Activated naive CD4-positive, alpha-beta T cell treated with anti-CD3 and anti-CD28 coated beads, Interleukin-2, amount 50 U/mL, for 24 hours (primary cell): ENCODE measurements around the gene RNF169.
A peak's percentile ranks its signal among the peaks of the same experiment; 100 is the strongest.

ENCODE experiments used
- H3K27ac Mint-ChIP-seq: one replicate; pipeline ENCODE4 v1.8.0; 2021; ENCODE audit warnings: mild to moderate bottlenecking, mixed read lengths
- H3K27me3 Mint-ChIP-seq: one replicate; pipeline ENCODE4 v1.8.0; 2021; ENCODE audit warnings: mixed read lengths
- H3K36me3 Mint-ChIP-seq: one replicate; pipeline ENCODE4 v1.8.0; 2021; ENCODE audit warnings: mixed read lengths
- H3K4me1 Mint-ChIP-seq: one replicate; pipeline ENCODE4 v1.8.0; 2021; ENCODE audit warnings: mixed read lengths
- H3K4me3 Mint-ChIP-seq: one replicate; pipeline ENCODE4 v1.8.0; 2021; ENCODE audit warnings: mild to moderate bottlenecking, mixed read lengths
- H3K9me3 Mint-ChIP-seq: one replicate; pipeline ENCODE4 v1.8.0; 2021; ENCODE audit warnings: mixed read lengths

The RNF169 gene

GRCh38 chr11:74720596-74721478, 27.8 kb upstream of the RNF169 start:
- H3K4me1 Mint-ChIP-seq: no peaks in the 10 kb centered on the region
- no peak overlapping the region for H3K27ac Mint-ChIP-seq
- no peaks in the 10 kb centered on the region for H3K36me3 Mint-ChIP-seq

GRCh38 chr11:74721479-74721835, 27.2 kb upstream of the RNF169 start:
- H3K4me1 Mint-ChIP-seq: no peaks in the 10 kb centered on the region
- H3K27ac Mint-ChIP-seq: no peak overlapping the region

More at GRCh38 chr11:74720596-74721478, 27.8 kb upstream of the RNF169 start:
- Mint-ChIP-seq H3K4me3 (no peak overlapping the region), H3K9me3 (no peaks in the 10 kb centered on the region), H3K27me3 (no peaks in the 10 kb centered on the region)

GRCh38 chr11:74723511-74723910, 25.1 kb upstream of the RNF169 start:
- Mint-ChIP-seq H3K9me3 (no peaks in the 10 kb centered on the region), H3K4me3 (no peak overlapping the region), H3K27me3 (peaks cover under 1% of the 10 kb centered on the region), H3K36me3 (no peaks in the 10 kb centered on the region), H3K4me1 (no peaks in the 10 kb centered on the region), H3K27ac (no peak overlapping the region)

More at GRCh38 chr11:74721479-74721835, 27.2 kb upstream of the RNF169 start:
- no peak overlapping the region for H3K4me3 Mint-ChIP-seq
- no peaks in the 10 kb centered on the region for H3K9me3 Mint-ChIP-seq
- no peaks in the 10 kb centered on the region for H3K36me3 Mint-ChIP-seq
- H3K27me3 Mint-ChIP-seq: no peaks in the 10 kb centered on the region

- Mint-ChIP-seq H3K4me1 (no peaks in the 10 kb centered on the region), H3K27me3 (peaks cover 9% of the 10 kb centered on the region), H3K4me3 (no peak overlapping the region), H3K9me3 (no peaks in the 10 kb centered on the region), H3K27ac (no peak overlapping the region), H3K36me3 (no peaks in the 10 kb centered on the region)
Observed at GRCh38 chr11:74725701-74726100, 22.9 kb upstream of the RNF169 start.

- no peaks in the 10 kb centered on the region for H3K36me3 Mint-ChIP-seq
- peaks cover 12% of the 10 kb centered on the region for H3K27me3 Mint-ChIP-seq
- no peaks in the 10 kb centered on the region for H3K4me1 Mint-ChIP-seq
- no peak overlapping the region for H3K4me3 Mint-ChIP-seq
- H3K27ac Mint-ChIP-seq: no peak overlapping the region
- no peaks in the 10 kb centered on the region for H3K9me3 Mint-ChIP-seq
Observed at GRCh38 chr11:74726547-74727182, 22.0 kb upstream of the RNF169 start.

- Mint-ChIP-seq H3K36me3 (no peaks in the 10 kb centered on the region), H3K4me3 (no peak overlapping the region), H3K27ac (no peak overlapping the region), H3K27me3 (peaks cover 26% of the 10 kb centered on the region), H3K4me1 (peaks cover 4% of the 10 kb centered on the region), H3K9me3 (no peaks in the 10 kb centered on the region)
Observed at GRCh38 chr11:74729397-74729796, 19.3 kb upstream of the RNF169 start.

DNA sequence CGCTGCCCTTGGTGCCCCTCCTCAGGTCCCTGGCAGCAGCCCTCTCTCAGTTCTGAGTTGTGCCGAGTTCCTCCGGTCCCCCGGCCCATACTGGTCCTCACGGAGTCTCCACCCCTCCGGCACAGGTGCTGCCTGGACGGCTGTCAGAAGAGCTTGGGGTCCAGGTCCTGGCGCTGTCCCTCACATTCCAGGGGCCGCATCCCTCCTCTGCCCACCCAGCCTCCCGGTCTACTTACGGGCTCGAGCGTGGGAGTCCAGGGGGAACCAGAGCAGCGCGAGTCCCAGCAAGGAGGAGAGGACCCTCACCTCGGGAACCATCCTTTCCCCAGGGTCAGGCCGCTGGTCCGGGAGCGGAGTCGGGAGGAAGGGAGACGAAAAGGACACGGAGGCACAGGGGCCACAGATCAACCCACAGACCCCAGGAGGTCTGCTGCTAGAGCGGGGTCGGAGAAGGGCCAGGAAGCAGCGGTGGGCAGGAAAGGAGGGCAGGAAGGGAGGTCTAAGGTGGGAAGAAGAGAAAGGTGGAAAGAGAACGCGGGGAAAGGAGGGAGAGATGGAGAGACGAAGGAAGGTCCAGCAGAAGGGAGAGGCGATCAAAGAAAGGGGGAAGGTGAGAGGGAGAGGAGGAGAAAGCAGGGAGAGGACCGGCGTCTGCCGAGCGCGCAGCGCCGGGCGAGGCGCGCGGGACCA, 17.9 kb upstream of the RNF169 start:
- Mint-ChIP-seq H3K36me3 (no peaks in the 10 kb centered on the region), H3K27ac (no peak overlapping the region), H3K27me3 (peaks cover 28% of the 10 kb centered on the region), H3K9me3 (no peaks in the 10 kb centered on the region), H3K4me3 (peak overlapping the region; percentile 6), H3K4me1 (peaks cover 4% of the 10 kb centered on the region)

DNA sequence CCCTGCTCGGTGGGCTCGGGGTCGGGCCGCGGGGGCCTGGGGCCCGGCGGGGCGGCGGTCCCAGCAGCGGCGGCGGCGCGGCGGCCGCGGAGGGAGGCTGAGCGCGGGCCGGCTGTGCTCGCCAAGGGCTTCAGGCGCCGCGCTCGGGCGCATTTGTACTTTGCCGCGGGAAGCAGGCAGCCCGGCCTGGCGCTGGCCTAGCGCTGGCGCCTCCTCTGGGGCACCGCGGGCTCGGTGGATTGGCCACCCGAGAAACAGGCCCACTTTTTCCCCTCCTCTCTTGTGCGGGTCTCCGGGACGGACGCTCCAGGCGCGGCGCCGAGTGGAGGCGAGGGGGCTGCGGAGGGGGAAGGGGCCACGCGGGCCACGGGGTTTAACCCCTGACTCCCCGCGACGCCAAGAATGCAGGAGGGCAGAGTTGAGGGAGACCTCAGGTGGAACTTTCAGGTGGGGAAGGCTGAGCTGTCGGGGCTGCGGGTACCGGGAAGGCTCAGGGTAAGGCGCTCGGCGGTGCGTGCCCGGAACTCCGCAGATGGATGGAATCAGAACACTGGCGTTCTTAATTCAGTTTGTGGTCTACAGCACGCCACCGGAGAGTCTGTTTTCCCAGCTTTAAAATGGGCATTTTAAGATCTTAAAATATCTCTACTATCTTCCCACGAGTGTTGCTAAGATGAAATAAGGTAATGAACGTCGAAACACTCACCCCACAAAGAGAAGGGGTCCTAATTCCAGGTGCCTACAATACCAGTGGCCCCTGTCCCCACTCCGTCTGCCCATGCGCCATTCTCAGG, 17.2 kb upstream of the RNF169 start, which contains the start of gene CHRDL2:
CHRDL2 (minus strand) TSS at position 126 of the 794 bp plus-strand sequence. CDS start 538 bp downstream, outside the sequence.
- H3K4me1 Mint-ChIP-seq: peaks cover 4% of the 10 kb centered on the region
- H3K36me3 Mint-ChIP-seq: no peaks in the 10 kb centered on the region
- peak within 1 kb of the TSS; percentile 60 for H3K27ac Mint-ChIP-seq
- no peaks in the 10 kb centered on the region for H3K9me3 Mint-ChIP-seq
- peak within 1 kb of the TSS; percentile 47 for H3K4me3 Mint-ChIP-seq
- peaks cover 31% of the 10 kb centered on the region for H3K27me3 Mint-ChIP-seq

DNA sequence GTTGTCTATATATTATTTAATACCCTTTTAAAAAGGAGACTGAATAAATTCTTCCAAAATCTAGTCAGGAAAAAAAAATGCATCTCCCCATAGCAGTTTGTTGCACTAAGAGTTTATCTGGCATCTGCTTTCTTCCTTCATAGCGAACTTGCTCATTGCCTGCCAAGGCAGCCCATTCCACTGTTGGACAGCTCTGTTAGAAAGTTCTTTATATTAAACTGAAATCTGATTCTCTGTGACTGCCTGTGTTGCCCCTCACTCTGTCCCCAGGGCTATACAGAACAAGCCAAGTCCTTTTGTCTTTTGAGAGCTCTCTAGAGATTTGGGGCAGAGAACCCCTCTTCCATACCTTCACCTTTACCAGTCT, 14.1 kb upstream of the RNF169 start:
- no peak overlapping the region for H3K4me3 Mint-ChIP-seq
- peaks cover 4% of the 10 kb centered on the region for H3K4me1 Mint-ChIP-seq

GRCh38 chr11:74735365-74735928, 13.2 kb upstream of the RNF169 start:
- no peak overlapping the region for H3K27ac Mint-ChIP-seq
- no peaks in the 10 kb centered on the region for H3K36me3 Mint-ChIP-seq
- peaks cover 8% of the 10 kb centered on the region for H3K4me1 Mint-ChIP-seq
- no peak overlapping the region for H3K4me3 Mint-ChIP-seq
- H3K9me3 Mint-ChIP-seq: no peaks in the 10 kb centered on the region
- peaks cover 23% of the 10 kb centered on the region for H3K27me3 Mint-ChIP-seq

More for the DNA sequence above, 14.1 kb upstream of the RNF169 start:
- peaks cover 28% of the 10 kb centered on the region for H3K27me3 Mint-ChIP-seq
- H3K9me3 Mint-ChIP-seq: no peaks in the 10 kb centered on the region
- no peaks in the 10 kb centered on the region for H3K36me3 Mint-ChIP-seq
- no peak overlapping the region for H3K27ac Mint-ChIP-seq

- H3K36me3 Mint-ChIP-seq: no peaks in the 10 kb centered on the region
- H3K4me3 Mint-ChIP-seq: no peak overlapping the region
- H3K4me1 Mint-ChIP-seq: peaks cover 8% of the 10 kb centered on the region
- H3K27ac Mint-ChIP-seq: no peak overlapping the region
- H3K27me3 Mint-ChIP-seq: peaks cover 20% of the 10 kb centered on the region
- H3K9me3 Mint-ChIP-seq: no peaks in the 10 kb centered on the region
Observed at GRCh38 chr11:74736031-74736430, 12.6 kb upstream of the RNF169 start.

- Mint-ChIP-seq H3K4me1 (peaks cover 7% of the 10 kb centered on the region), H3K27ac (no peak overlapping the region), H3K36me3 (no peaks in the 10 kb centered on the region), H3K4me3 (no peak overlapping the region), H3K27me3 (peaks cover 5% of the 10 kb centered on the region), H3K9me3 (no peaks in the 10 kb centered on the region)
Observed at GRCh38 chr11:74739546-74740270, 8.9 kb upstream of the RNF169 start.

- Mint-ChIP-seq H3K4me1 (peaks cover 13% of the 10 kb centered on the region), H3K9me3 (no peaks in the 10 kb centered on the region)
Observed at GRCh38 chr11:74742070-74742469, 6.6 kb upstream of the RNF169 start.

GRCh38 chr11:74743640-74744039, 5.0 kb upstream of the RNF169 start:
- H3K36me3 Mint-ChIP-seq: no peaks in the 10 kb centered on the region
- H3K27ac Mint-ChIP-seq: no peak overlapping the region
- no peaks in the 10 kb centered on the region for H3K9me3 Mint-ChIP-seq
- no peak overlapping the region for H3K4me3 Mint-ChIP-seq
- no peaks in the 10 kb centered on the region for H3K27me3 Mint-ChIP-seq
- H3K4me1 Mint-ChIP-seq: peaks cover 27% of the 10 kb centered on the region

More at GRCh38 chr11:74742070-74742469, 6.6 kb upstream of the RNF169 start:
- Mint-ChIP-seq H3K27me3 (no peaks in the 10 kb centered on the region), H3K36me3 (no peaks in the 10 kb centered on the region), H3K27ac (no peak overlapping the region), H3K4me3 (no peak overlapping the region)
